ENCODE results near the gene TRAPPC10.
"Not testable (repeated sequence)": the region's sequence is repeated elsewhere in the genome, so short reads cannot be mapped to it uniquely, and the experiment has no call there.

GRCh38 chr21:44154816-44155230, 142.7 kb downstream of the TRAPPC10 start:
- TF ChIP-seq CTCF (IDR thresholded peaks at IDR 0.05; ENCODE audit: control extremely low read depth in 1 of 3, insufficient read depth in 1 of 3, low read depth in 1 of 3, low read length in 3 of 3); EP300 (IDR thresholded peaks at IDR 0.05; ENCODE audit: borderline replicate concordance in 1 of 2, low read depth in 2 of 2, low read length in 2 of 2); FOSL1 (IDR thresholded peaks at IDR 0.05; ENCODE audit: insufficient read depth, low read depth, low read length); POLR2AphosphoS5 (IDR thresholded peaks at IDR 0.05; ENCODE audit: low read depth, low read length); POLR2A (IDR thresholded peaks at IDR 0.05; ENCODE audit: control extremely low read depth in 1 of 2, low read depth in 2 of 2, low read length in 2 of 2); MAX (IDR thresholded peaks at IDR 0.05); CEBPB (IDR thresholded peaks at IDR 0.05; ENCODE audit: low read depth, low read length); CBX8 (IDR thresholded peaks at IDR 0.05; ENCODE audit: borderline replicate concordance, low read depth, low read length); TEAD4 (IDR thresholded peaks at IDR 0.05; ENCODE audit: low read depth, low read length); SIN3A (conservative IDR thresholded peaks at IDR 0.05 in 1 of 2, IDR thresholded peaks at IDR 0.05 in 1 of 2; ENCODE audit: low read depth in 1 of 2, low read length in 2 of 2); JUND (IDR thresholded peaks at IDR 0.05; ENCODE audit: low read length); ZNF274 (IDR thresholded peaks at IDR 0.05; ENCODE audit: borderline replicate concordance, extremely low read depth, low read length); BACH1 (IDR thresholded peaks at IDR 0.05; ENCODE audit: low read length); CHD1 (IDR thresholded peaks at IDR 0.05; ENCODE audit: low read depth, low read length): not testable (repeated sequence)
